Ureter (tissue), 1 donor: ENCODE data around the gene ATP1B3. TPM values are rescaled to one million over a fixed set of nuclear protein-coding genes. Genes with fewer than 3 reads are reported as not detected.
"Not testable (repeated sequence)": the region's sequence is repeated elsewhere in the genome, so short reads cannot be mapped to it uniquely, and the experiment has no call there.

Source experiments
- DNase-seq: peaks from one replicate; pipeline ENCODE4 v3.0.0-alpha.2; 2020; ENCODE audit warnings: low spot score
- total RNA-seq: library from RNA; stranded (reverse); gene quantifications from one replicate; pipeline ENCODE4 v1.2.4, GENCODE V29; 2023
- donor health status: DM: yes; HTN: yes; CAD: no.

ATP1B3 gene
- 113 TPM for total RNA-seq

- peak; percentile 85 for DNase-seq
Observed at GRCh38 chr3:141876381-141876890, at the start of gene ATP1B3. Gene ATP1B3 (plus strand): TSS chr3:141876643. CDS start chr3:141876802, 159 bp downstream.

DNA sequence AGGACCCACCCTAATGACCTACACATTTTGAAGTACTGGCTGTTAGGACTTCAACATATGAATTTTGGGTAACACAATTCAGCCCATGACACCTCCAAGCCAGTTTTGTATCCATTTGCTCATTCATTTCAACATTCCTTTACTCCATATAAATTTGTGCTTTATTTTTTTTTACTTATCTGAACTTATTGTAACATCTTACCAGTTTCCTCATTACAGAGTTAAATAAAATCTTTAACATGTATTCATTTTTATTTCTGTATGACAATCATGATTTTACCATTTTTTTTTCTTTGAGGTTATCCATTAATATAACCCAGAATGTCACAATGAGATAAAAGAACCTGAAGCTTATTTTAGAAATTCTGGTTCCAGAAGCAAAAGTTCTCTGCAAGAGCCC lies 48.0 kb upstream of the ATP1B3 start:
- DNase-seq, result no peak

DNA sequence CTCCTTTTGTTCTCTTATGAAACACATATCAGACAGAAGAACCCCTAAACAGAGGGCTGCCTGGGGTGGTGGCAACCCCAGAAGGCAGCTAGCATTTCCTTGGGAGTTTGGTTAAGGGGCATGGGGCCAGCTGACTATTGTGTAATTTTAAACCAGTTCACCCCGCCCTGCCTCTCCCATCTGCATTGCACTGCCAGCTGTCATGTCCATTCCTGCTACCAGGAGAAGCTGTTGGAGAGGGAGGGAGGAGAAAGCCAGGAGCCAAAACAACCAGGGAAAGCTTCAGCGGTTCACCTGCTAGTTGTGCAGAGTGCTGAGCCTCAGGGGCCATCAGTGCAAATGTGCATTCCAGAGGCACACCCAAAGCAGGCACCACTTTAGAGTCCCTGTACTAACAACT lies 47.6 kb upstream of the ATP1B3 start:
- peak; percentile 70 for DNase-seq

- DNase-seq, result no peak
Observed at GRCh38 chr3:141830508-141830907, 45.9 kb upstream of the ATP1B3 start.

DNA sequence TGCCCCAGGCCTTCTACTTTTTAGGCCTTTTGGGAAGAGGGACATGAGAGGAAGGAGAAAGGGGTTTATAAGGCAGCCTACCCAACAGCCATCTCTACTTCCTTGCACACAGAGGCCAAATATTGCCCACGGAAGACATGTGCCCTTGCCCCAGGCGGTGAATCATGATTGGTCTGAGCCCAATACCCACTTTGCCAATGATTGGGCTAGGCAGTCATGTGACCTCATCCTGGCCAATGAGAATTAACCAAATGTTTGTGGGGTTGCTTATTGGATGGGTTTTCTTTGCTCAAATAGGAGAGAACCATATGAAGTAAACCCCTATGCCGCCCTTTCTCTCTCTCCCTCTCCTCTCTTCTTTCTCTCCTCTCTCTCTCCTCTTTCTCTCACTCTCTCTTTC lies 42.2 kb upstream of the ATP1B3 start:
- DNase-seq, result no peak

DNA sequence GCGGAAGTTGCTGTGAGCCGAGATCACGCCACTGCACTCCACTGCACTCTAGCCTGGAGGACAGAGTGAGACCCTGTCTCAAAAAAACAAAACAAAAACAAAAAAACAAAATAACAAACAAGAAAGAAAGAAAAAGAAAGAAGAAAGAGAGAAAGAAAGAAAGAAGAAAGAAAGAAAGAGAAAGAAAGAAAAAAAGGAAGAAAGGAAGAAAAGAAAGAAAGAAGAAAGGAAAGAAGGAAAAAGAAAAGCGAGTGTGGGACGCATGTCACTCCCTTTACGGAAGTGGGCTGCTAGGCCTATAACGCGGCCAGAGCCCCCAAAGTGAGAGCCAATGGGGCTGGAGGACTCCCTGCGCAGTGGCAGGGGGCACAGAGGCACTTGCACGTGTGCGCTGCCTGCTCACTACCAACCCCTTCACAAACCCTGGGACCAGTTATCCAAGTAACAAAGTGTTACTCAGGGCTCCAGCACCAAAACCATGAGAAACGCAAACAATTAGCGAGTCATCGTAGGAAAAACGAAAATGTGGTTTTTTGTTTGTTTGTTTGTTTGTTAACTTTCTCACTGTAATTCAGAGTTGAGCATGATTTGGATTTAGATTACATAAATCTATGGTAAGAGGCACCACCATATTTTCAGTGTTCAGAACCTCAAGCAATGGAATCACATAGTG lies 40.8 kb upstream of the ATP1B3 start:
- no peak for DNase-seq

DNA sequence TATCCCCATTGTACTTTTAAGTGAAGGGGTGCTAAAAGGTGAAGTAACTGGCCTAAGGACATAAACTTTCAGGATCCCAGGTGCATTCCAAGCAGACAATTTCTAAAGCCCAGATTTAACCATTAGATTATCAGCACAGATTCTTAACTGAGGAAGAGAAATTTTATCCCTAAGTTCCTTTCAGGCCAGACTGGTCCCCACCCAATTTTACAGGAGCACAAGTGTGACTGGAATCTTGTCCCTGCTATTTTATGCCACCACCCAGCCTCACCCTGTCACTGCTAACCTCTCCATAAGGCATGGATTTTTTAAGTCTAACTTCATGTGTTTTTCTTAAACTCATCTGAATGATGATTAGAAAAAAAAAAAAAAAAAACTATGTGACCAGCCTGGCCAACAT lies 37.1 kb upstream of the ATP1B3 start:
- DNase-seq, result no peak

DNA sequence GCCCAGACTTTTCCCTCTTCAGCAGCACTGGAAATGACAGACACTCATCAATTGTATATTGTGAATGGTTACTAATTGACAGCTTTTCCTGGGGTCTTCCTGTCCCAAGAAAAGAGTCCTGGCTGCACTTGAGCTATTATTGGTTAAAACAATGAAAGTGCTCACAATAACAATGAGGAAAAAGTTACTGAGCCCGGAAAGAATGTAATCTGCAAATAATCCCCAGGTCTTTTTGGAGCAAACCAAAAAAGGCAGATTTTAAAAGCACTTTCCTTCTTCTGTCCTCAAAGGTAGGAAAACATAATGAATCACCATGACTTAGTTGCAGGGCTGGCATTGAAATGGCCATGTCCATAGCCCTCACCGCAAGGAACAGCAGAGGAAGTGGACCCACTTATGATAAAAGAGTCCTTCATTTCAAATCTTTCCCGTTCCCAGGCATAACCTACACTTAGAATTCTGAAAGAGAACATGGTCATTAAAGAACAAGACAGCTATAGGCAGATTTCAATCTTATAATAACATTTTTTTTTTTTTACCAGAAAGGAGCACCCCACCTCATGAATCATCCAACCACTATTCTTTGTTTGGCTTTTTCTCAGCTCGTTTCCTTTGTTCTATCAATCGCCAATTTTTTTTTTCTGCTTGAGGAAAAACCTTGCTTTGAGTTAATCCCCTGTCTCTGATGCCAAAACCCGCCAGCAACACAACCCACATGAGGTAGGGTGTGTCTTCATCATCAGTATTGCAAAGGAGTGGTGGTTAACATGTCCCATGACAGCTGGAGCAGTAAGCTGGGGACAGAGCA lies 35.5 kb upstream of the ATP1B3 start:
- no peak for DNase-seq

- no peak for DNase-seq
Observed at GRCh38 chr3:141844108-141844507, 32.3 kb upstream of the ATP1B3 start.

DNA sequence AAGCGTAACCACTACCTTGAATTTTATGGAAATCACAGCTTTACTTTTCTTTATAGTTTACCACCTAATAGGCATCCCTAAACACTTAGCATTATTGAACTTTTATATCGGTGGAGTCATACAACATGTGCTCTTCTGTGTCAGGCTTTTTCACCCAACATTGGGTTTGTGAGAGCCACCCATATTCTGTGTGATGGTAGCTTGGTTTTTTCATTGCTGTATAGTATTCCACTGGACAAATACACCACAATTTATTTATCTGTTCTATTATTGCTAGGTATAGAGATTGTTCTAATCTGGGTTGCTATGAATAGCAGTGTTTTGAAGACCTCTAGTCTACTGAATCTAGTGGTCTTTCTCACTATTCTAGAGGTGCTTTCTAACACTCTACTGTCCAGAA lies 31.6 kb upstream of the ATP1B3 start:
- no peak for DNase-seq

GRCh38 chr3:141845407-141846049 lies 30.9 kb upstream of the ATP1B3 start:
- DNase-seq, result no peak

- no peak for DNase-seq
Observed at GRCh38 chr3:141846050-141846433, 30.4 kb upstream of the ATP1B3 start.

GRCh38 chr3:141848159-141848748 lies 28.2 kb upstream of the ATP1B3 start:
- not testable (repeated sequence) for DNase-seq

DNA sequence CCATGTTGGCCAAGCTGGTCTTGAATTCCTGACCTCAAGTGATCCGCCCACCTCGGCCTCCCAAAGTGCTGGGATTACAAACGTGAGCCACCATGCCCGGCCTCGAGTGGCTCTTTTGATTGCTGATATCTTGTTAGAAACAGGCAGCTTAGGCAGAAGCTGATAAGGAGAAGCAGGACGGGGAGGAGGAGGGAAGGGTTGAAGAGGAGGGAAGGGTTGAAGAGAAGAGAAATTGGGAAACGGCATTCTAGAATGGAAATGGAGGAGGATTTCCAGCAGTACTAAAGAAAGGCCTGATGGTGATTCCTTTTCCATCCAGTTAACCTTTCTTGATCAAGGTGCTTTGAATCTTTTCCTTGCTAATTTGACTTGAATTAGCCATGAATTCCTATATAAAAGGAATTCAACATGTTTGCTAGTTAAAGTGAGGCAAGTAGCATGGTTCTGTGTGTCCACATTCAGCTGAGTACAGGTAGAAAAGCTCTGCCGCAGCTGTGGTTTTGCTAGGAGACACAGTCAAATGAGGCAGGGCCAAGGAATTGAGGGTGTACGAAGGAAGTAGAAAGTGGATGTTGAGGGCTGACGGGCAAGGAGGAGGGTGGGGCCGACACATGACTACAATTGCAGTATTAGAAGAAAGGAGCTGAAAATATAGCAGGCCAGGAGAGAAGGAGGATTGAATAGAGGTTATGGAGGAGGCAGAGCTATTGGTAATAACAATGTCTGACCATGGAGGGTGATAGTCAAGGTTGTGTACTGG lies 27.2 kb upstream of the ATP1B3 start:
- DNase-seq, result no peak

DNA sequence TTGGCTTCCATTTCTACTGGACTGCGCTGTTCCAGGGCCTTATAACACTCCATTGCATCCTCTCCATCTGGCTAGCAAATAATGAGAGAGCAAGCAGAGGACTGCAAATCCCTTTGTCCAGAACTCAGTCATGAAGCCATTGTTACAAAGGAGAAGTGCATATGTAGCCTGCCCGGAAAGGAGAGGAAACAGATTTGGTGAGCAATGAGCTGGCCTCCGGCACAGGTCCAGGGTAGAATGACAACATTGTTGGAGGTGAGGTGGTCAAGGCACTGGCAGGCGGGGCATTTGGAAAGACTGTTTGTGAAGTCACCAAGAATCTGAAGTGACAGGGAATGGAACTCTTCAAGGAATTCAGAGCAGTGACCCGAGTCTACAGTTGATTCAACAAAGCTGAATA lies 25.0 kb upstream of the ATP1B3 start:
- DNase-seq, result no peak

DNA sequence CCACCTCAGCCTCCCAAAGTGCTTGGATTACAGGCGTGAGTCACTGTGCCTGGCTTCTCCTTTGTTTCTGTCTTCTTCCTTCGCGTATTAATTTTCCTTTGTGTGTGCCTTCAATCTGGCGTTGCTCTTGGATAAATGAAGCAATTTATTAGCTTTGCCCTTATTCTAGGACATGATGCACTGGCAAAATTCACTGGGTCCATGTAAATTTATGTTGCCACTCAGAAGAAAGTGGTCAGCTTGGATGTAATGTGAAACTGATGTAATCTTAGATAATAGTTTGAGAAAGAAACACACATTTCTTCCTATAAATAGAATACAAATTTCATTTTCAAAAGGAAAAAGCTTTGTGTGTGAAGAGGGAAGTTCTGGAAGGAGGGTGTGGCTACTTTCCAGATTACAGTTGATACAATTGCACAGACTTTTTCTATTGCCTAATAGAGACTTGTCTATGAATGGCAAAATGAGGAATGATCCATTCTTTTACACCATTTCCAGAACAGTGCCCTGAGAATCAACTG lies 23.3 kb upstream of the ATP1B3 start:
- no peak for DNase-seq

- no peak for DNase-seq
Observed at GRCh38 chr3:141853629-141854168, 22.7 kb upstream of the ATP1B3 start.

DNA sequence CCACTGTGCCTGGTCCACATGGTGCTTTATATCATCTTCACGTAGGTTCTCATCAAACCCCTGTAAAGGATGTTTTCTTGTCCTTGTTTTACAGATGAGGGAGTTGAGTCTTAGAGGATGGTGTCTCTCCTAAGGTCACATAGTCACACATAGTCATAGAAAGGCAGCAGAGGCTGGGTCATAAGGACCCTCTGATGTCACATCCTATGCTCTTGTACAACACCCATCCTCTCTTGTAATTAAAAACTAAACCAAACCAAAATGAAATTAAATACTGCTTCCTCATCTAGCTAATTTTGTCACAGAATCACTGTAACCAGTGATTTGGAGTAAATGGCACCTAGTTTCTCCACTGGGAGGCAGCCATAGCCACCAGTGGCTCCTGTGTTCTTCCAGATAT lies 21.8 kb upstream of the ATP1B3 start:
- DNase-seq, result no peak

- DNase-seq, result no peak
Observed at GRCh38 chr3:141858312-141858711, 18.1 kb upstream of the ATP1B3 start.

GRCh38 chr3:141859651-141860050 lies 16.8 kb upstream of the ATP1B3 start:
- DNase-seq, result no peak

- DNase-seq, result no peak
Observed at GRCh38 chr3:141860086-141860669, 16.3 kb upstream of the ATP1B3 start.
